GM12801 (cell line): ENCODE data around the gene SCARF1.

ENCODE experiments used
- CTCF ChIP-seq: IDR thresholded peaks from one replicate; pipeline ENCODE4 v1.5.1; 2011; ENCODE audit warnings: control low read depth; ENCODE audit not compliant: insufficient read length; ENCODE audit errors: extremely low read depth

SCARF1 gene

GRCh38 chr17:1592751-1593629, 52.5 kb downstream of the SCARF1 start:
- TF ChIP-seq CTCF = no peak

- TF ChIP-seq CTCF = no peak
Measured at GRCh38 chr17:1591474-1592090, 54.0 kb downstream of the SCARF1 start.

GRCh38 chr17:1590747-1591473, 54.6 kb downstream of the SCARF1 start:
- TF ChIP-seq CTCF = no peak

GRCh38 chr17:1590029-1590746, 55.3 kb downstream of the SCARF1 start:
- no peak for TF ChIP-seq CTCF

- TF ChIP-seq CTCF = no peak
Measured at GRCh38 chr17:1588821-1589585, 56.5 kb downstream of the SCARF1 start.

GRCh38 chr17:1584167-1584566, 61.4 kb downstream of the SCARF1 start:
- TF ChIP-seq CTCF = no peak
